Islet of Langerhans (tissue), 1 donor: ENCODE results near the gene PCDHGB7.
"Not testable (repeated sequence)": the region's sequence is repeated elsewhere in the genome, so short reads cannot be mapped to it uniquely, and the experiment has no call there.

Source experiments
- FAIRE-seq: peaks from one replicate; lab custom pipeline; 2011; peaks lifted over from hg19 to GRCh38; lab: Jason Lieb, UNC

Gene PCDHGB7

DNA sequence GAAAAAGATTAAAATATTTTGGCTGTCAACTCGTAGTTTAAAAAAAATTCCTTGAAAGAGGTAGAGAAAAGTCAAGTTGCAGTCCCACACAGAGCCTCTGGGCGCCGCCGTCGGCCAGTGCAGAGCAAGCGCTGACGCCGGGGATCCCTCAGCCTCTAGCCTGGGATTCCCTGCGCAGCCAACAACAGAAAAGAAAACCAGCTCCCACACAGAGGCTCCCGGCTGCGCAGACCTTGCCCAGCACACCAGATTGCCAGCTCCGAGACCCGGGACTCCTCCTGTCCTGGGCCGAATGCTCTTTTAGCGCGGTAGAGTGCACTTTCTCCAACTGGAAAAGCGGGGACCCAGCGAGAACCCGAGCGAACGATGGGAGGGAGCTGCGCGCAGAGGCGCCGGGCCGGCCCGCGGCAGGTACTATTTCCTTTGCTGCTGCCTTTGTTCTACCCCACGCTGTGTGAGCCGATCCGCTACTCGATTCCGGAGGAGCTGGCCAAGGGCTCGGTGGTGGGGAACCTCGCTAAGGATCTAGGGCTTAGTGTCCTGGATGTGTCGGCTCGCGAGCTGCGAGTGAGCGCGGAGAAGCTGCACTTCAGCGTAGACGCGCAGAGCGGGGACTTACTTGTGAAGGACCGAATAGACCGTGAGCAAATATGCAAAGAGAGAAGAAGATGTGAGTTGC is at the start of gene PCDHGB7:
Gene PCDHGB7, plus strand, starts transcription at position 184 of the 679 bp plus-strand sequence. Its CDS starts 183 bp downstream, at position 367.
- FAIRE-seq = not testable (repeated sequence)

- FAIRE-seq = no peak
Observed at GRCh38 chr5:141369994-141370848, 47.3 kb upstream of the PCDHGB7 start, which contains the start of gene PCDHGB3. Gene PCDHGB3, plus strand, starts transcription at chr5:141370242. Its CDS starts 153 bp downstream, at chr5:141370395.

GRCh38 chr5:141371572-141372475 is 45.7 kb upstream of the PCDHGB7 start:
- FAIRE-seq = no peak

- no peak for FAIRE-seq
Observed at GRCh38 chr5:141373673-141374317, 43.7 kb upstream of the PCDHGB7 start, which contains the start of gene PCDHGA6. Gene PCDHGA6, plus strand, starts transcription at chr5:141373891. Its CDS starts 193 bp downstream, at chr5:141374084.

GRCh38 chr5:141374627-141375026 is 42.9 kb upstream of the PCDHGB7 start:
- no peak for FAIRE-seq

- FAIRE-seq = not testable (repeated sequence)
Observed at GRCh38 chr5:141375444-141376155, 41.9 kb upstream of the PCDHGB7 start.

DNA sequence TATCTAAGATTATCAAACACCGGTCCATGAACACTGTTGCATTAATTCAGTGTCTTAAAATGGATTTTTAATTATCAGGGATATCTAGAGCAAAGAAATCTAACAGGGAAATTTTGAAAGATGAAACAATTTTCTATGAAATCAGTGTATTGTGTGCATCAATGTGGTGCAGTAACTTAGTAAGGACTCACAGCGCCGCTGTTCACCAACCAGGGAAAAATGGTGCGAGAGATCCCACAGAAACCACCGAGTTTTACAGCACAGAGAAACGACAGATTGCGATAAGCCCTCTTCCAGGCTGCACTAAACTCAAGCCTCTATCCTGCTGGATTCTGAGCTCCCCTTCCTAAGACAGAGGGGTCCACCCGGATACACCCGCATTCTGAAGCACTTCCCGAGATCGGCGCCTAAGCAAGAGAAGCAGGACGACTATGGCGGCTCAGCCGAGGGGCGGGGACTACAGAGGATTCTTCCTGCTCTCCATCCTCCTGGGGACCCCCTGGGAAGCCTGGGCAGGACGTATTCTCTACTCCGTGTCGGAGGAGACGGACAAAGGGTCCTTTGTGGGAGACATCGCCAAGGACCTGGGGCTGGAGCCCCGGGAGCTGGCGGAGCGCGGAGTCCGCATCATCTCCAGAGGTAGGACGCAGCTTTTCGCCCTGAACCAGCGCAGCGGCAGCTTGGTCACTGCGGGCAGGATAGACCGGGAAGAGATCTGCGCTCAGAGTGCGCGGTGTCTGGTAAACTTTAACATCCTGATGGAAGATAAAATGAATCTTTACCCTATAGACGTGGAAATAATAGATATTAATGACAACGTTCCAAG is 34.8 kb upstream of the PCDHGB7 start, which contains the start of gene PCDHGA7:
Gene PCDHGA7, plus strand, starts transcription at position 274 of the 826 bp plus-strand sequence. Its CDS starts 158 bp downstream, at position 432.
- FAIRE-seq = no peak

DNA sequence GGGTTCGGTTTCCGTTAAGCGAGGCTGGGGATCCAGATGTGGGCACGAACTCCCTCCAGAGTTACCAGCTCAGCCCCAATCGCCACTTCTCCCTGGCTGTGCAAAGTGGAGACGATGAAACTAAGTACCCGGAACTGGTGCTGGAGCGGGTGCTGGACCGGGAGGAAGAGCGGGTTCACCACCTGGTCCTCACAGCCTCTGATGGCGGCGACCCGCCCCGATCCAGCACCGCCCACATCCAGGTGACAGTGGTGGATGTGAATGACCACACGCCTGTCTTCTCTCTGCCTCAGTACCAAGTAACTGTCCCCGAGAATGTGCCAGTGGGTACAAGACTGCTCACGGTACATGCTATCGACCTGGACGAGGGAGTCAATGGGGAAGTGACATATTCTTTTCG is 34.1 kb upstream of the PCDHGB7 start:
- FAIRE-seq = no peak

DNA sequence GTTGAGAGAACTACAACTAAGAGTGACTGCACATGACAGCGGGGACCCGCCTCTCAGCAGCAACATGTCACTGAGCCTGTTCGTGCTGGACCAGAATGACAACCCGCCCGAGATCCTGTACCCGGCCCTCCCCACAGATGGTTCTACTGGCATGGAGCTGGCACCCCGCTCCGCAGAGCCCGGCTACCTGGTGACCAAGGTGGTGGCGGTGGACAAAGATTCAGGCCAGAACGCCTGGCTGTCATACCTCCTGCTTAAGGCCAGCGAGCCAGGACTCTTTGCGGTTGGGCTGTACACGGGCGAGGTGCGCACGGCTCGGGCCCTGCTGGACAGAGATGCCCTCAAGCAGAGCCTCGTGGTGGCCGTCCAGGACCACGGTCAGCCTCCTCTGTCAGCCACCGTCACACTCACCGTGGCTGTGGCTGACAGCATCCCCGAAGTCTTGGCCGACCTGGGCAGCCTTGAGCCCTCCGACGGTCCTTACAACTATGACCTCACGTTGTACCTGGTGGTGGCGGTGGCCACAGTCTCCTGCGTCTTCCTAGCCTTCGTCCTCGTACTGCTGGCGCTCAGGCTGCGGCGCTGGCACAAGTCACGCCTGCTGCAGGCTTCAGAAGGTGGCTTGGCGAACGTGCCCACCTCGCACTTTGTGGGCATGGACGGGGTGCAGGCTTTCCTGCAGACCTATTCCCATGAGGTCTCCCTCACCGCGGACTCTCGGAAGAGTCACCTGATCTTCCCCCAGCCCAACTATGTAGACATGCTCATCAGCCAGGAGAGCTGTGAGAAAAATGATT is 32.8 kb upstream of the PCDHGB7 start:
- FAIRE-seq = no peak

DNA sequence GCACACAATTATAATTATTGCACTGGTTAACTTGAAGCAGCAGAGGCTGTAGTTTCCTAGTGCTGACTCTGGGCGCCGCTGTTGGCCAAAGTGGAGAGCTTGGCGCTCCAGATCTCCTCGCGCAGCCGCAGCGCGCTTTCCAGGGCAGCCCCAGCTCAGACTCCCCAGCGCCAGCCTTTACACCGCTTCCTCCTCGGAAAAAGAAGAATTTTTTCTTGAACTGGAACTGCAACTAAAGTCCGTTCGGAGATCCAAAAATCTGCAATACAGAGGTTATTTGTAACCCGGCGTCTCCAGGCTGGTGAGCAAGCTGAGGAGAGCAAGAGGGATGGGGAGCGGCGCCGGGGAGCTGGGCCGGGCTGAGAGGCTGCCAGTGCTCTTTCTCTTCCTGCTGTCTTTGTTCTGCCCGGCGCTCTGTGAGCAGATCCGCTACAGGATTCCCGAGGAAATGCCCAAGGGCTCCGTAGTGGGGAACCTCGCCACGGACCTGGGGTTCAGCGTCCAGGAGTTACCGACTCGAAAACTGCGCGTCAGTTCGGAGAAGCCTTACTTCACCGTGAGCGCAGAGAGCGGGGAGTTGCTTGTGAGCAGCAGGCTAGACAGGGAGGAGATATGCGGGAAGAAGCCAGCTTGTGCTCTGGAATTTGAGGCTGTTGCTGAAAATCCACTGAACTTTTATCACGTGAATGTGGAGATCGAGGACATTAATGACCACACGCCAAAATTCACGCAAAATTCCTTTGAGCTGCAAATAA is 29.7 kb upstream of the PCDHGB7 start, which contains the start of gene PCDHGB4:
Gene PCDHGB4, plus strand, starts transcription at position 142 of the 755 bp plus-strand sequence. Its CDS starts 187 bp downstream, at position 329.
- not testable (repeated sequence) for FAIRE-seq

- no peak for FAIRE-seq
Observed at GRCh38 chr5:141388661-141389060, 28.8 kb upstream of the PCDHGB7 start.

- FAIRE-seq = no peak
Observed at GRCh38 chr5:141389153-141390042, 28.1 kb upstream of the PCDHGB7 start.

DNA sequence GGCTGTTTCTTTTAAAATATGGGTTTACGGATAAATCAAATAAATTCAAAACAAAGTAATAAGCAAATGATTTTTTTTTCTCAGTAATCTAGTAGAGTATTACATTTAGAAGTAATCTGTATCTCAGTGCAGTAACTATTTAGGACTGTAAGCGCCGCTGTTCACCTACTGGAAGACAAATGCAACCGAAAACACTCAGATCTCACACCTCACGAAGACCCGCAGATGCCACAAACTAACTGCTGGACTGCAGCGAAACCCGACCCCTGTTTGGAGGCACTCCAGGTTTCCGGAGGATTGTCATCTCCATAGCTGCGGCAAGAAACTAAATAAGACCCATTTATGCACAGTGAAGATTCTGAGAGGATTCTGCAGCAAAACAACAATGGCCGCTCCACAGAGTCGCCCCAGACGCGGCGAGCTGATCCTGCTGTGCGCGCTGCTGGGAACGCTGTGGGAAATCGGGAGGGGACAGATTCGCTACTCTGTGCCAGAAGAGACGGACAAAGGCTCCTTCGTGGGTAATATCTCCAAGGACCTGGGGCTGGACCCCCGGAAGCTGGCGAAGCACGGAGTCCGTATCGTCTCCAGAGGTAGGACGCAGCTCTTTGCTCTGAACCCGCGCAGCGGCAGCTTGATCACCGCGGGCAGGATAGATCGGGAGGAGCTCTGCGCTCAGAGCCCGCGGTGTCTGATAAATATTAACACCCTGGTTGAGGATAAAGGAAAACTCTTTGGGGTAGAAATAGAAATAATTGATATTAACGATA is 24.9 kb upstream of the PCDHGB7 start, which contains the start of gene PCDHGA8:
Gene PCDHGA8, plus strand, starts transcription at position 205 of the 770 bp plus-strand sequence. Its CDS starts 181 bp downstream, at position 386.
- no peak for FAIRE-seq

DNA sequence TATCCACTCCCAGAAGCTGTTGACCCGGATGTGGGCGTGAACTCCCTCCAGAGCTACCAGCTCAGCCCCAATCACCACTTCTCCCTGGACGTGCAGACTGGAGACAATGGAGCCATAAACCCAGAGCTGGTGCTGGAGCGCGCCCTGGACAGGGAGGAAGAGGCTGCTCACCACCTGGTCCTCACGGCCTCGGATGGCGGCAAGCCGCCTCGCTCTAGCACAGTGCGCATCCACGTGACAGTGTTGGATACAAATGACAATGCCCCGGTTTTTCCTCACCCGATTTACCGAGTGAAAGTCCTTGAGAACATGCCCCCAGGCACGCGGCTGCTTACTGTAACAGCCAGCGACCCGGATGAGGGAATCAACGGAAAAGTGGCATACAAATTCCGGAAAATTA is 24.2 kb upstream of the PCDHGB7 start:
- no peak for FAIRE-seq

DNA sequence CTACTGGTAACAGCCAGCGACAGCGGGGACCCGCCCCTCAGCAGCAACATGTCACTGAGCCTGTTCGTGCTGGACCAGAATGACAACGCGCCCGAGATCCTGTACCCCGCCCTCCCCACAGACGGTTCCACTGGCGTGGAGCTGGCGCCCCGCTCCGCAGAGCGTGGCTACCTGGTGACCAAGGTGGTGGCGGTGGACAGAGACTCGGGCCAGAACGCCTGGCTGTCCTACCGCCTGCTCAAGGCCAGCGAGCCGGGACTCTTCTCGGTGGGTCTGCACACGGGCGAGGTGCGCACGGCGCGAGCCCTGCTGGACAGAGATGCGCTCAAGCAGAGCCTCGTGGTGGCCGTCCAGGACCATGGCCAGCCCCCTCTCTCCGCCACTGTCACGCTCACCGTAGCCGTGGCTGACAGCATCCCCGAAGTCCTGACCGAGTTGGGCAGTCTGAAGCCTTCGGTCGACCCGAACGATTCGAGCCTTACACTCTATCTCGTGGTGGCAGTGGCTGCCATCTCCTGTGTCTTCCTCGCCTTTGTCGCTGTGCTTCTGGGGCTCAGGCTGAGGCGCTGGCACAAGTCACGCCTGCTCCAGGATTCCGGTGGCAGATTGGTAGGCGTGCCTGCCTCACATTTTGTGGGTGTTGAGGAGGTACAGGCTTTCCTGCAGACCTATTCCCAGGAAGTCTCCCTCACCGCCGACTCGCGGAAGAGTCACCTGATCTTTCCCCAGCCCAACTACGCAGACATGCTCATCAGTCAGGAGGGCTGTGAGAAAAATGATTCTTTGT is 22.9 kb upstream of the PCDHGB7 start:
- FAIRE-seq = not testable (repeated sequence)
